Stimulated activated CD8-positive, alpha-beta memory T cell treated with anti-CD3 and anti-CD28 coated beads, Interleukin-15, amount 100 ng/mL, for 4 hours (primary cell): ENCODE measurements around the gene PHLPP1.
"Not testable (repeated sequence)": the region's sequence is repeated elsewhere in the genome, so short reads cannot be mapped to it uniquely, and the experiment has no call there.

Experiments
- DNase-seq, 2 donors: peaks; one replicate each; pipeline ENCODE4 v3.0.0-alpha.2; 2020; ENCODE audit warnings: low read depth in 2 of 2

Gene PHLPP1

DNA sequence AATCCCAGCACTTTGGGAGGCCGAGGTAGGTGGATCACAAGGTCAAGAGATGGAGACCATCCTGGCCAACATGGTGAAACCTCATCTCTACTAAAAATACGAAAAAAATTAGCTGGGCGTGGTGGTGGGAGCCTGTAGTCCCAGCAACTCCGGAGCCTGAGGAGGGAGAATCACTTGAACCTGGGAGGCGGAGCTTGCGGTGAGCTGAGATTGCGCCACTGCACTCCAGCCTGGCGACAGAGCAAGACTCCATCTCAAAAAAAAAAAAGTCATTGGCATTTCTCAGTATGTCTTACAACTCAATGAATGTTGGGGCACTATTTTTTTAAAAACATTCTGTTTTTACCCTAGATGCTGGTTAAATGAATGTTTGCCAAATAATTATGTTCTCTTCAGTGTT lies 94.1 kb downstream of the PHLPP1 start:
- not testable (repeated sequence) for DNase-seq

- no peak for DNase-seq
These were observed 94.6 kb downstream of the PHLPP1 start for GRCh38 chr18:62809900-62810299.

DNA sequence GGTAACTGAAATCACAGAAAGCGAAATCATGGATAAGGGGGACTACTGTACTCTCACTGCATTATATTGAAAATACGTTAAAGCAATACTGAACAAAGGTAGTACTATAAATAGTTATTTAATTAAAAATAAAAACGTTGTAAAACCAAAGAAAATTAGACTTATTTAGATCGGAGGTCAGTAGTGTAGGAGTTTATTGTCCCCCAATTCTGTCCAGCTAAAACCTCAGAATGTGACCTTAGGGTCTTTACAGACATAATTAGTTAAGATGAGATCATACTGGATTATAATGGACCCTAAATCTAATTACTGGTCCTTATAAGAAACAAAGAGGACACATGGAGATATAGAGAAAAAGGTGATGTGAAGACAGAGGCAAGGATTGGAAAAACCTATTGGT lies 95.3 kb downstream of the PHLPP1 start:
- no peak for DNase-seq

- DNase-seq: no peak
These were observed 96.3 kb downstream of the PHLPP1 start for GRCh38 chr18:62811674-62812073.

DNA sequence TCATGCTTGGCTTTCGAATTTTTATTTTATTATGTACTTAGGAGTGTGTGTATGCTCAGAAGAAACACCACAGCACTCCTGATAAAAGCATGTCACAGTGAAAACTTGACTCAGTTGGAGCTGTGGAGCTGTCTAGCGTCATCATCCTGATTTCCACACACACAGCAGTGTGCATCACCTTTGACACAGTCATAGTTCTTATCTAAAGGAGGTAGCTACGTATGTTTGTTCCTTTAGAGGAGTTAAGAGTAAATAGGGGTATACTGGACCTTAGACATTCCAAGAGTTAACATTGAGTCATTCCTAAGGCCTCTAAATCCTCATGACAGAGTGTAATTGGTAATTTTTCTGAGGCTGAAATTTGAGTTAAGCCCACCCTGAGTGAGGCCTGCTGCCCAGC lies 96.9 kb downstream of the PHLPP1 start:
- no peak for DNase-seq

- DNase-seq: no peak
These were observed 97.5 kb downstream of the PHLPP1 start for GRCh38 chr18:62812876-62813275.

DNA sequence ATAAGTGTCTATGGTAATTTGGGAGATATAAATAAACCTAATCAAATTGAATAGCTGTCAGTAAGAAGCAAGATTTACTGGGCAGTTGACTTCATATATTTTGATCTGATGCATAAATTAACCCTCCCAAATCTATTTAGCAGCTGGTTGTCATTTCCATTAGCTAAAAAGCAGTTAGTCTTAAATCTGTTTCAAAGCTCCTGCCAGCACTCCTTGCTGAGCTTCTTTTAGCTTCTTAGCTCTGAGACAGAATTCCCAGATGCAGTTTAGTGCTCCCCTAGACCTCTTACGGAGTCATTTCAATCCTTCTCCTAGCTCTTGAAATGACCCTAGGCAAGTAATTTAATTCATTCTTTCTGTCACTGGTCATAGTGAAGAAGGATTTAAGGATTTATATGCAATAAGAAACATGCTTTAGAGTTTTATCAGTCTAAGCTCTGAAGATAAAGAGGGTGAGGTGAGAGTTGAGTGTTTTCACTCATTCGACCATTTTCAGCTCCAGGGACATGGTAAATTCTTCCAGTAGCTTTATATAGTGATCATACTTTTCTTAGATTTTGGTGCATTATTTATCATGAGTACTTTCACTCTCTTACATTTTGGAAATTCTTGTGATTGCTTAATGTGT lies 98.9 kb downstream of the PHLPP1 start:
- DNase-seq: no peak

- DNase-seq: no peak
These were observed 110.0 kb downstream of the PHLPP1 start for GRCh38 chr18:62825382-62825781.

DNA sequence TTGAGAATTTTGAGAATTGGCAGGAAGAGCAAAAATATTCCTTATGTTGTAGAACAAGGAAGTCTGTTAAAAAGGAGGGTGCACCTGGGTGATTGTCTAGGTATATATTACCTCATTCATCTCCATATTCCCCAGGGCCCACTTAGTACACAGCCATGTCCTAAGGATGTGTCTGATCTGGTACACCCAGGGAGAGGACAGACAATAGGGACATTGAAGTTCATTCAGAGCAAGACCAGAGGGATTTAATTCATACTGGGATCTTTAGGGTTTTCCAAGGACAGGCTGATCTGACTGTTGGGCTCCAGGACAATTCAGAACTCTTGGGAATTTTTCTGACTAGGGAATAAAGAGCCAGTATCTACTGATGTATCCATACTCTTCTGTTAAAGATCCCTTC lies 112.1 kb downstream of the PHLPP1 start:
- no peak for DNase-seq

DNA sequence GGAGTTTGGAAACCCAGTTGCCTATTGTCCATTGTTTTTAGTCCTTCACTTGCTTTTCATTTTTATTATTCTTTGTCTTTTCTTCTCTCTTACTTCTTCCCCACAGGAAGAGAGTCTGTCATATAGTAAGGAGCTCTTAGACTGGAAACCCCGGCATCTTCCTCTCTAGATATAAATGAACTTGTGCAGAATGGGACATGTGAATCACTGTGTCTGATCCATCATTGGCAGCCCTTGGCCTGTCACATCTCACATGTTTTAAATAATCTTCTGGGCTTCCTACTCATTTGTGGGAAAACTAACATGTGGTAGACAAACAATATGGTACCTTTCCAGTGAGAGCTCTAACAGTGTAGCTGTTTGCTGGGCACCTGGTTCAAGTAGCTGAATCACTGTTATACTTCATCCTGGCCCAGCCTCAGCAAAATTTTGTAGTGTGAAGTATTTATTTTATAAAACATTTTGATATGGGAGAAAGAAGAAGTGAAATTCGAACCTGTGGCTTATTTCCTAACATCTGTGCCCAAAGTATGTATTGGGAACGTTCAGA lies 112.8 kb downstream of the PHLPP1 start:
- no peak for DNase-seq

- no peak for DNase-seq
These were observed 113.5 kb downstream of the PHLPP1 start for GRCh38 chr18:62828852-62829251.

- DNase-seq: no peak
These were observed 114.6 kb downstream of the PHLPP1 start for GRCh38 chr18:62829936-62830335.

- DNase-seq: no peak
These were observed 116.9 kb downstream of the PHLPP1 start for GRCh38 chr18:62832282-62832681.

- no peak for DNase-seq
These were observed 118.2 kb downstream of the PHLPP1 start for GRCh38 chr18:62833494-62833893.

DNA sequence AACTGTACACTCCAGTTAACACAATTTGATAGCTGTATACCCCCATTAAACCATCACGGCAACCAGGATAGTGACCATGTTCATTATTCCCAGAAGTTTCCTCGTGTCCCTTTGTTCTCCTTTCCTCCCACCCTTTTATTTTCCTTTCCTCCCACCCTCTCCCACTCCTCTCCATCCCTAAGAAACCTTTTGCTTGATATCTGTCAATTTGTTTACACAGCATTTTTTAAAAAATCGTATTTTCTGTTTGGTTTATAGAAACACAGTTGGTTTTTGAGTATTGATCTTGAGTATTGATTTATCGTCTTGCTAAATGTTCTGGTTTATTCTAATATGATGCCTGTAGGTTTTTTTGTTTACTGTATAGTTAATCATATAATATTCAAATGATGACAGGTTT lies 119.4 kb downstream of the PHLPP1 start:
- no peak for DNase-seq

GRCh38 chr18:62837011-62837410 lies 121.7 kb downstream of the PHLPP1 start:
- DNase-seq: no peak

DNA sequence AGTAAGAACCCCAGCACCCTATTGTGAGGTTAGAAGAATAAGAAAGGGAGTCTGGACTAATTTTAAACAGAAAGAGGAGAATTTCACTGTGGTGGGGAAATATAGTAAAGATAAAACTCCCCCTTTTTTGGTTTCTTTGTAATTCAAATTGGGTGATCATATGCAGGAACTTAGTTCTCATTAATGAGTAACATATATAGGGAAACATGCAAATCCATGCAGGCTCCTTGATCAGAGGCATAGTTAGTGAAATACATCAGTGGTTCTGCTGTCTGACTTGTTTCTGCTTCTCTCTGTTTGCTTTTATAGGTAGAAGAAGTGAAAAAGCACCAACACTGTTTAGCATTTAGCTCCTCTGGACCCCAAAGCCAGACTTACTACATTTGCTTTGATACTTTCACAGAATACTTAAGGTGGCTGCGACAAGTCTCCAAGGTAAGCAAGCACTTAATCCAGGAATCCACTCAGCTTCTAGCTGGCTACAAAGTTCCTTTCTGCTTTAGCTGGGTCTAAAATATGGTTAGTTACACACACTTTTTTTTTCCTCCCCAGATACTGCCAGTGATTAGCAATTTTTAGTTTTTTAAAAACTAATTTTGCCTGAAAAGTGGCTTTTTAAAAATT lies 123.2 kb downstream of the PHLPP1 start:
- no peak for DNase-seq

DNA sequence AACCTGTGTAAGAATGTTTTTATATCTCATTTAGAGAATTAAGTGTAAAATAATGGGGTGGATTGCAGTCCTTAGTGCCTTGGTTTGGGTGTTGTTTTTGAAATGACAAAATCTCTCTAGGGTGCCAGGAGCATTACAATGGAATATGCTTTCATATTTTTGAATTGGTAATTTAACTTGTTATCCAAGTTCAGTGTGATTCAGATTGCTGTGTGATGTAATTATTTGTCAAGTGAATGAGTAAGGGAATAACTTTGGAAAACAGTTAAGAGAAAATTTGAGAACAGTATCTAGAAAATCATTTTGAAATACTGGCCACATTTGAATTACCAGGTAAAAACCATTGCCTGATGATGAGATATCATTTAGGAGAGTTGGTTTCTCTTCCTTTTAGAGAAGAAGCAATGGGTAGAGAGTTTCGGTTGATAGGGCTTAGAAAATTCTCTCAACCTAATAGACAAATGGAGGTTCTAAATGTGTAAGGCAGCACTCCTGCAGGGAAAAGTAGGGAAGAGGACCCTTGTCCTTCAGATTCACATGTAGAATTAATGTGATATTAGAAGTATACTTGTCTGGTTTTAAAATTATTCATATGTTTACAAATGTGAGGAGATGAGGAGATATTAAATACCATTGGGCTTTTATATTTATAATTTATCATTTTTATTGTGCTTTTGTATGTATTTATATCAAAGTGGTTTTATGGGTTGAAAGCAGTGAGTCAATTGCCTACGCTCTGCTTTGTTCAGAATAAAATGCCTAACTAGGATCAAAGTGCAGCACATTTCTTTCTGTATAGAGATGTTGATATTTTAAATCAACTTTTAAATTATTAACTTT lies 124.8 kb downstream of the PHLPP1 start:
- no peak for DNase-seq

- no peak for DNase-seq
These were observed 126.1 kb downstream of the PHLPP1 start for GRCh38 chr18:62841405-62841804.

DNA sequence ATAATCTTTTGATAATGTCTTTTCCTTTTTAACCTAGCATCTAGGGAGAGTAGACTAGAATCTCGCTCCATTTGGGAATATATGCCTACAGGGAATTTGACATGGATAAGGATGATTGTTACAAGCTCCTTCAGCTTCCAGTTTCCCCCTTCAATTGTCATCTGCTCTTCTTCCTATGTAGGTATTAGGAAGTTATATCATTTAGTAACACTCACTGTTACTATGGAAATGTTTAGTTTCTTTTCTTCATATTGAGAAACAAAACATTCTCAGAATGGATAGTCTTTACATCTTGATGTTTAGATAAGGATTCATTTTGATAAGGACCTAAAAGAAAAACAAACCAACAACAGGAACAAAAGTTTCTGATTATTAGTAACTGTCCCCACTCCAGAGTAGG lies 127.6 kb downstream of the PHLPP1 start:
- DNase-seq: no peak

- DNase-seq: no peak
These were observed 129.7 kb downstream of the PHLPP1 start for GRCh38 chr18:62844850-62845643.

GRCh38 chr18:62846313-62846712 lies 131.0 kb downstream of the PHLPP1 start:
- DNase-seq: no peak
